NCI-H460 (cell line): ENCODE data around the gene FBXO24. TPM values are rescaled to one million over a fixed set of nuclear protein-coding genes. Genes with fewer than 3 reads are reported as not detected.

Experiments
- small RNA-seq, 2 experiments: library from RNA; depleted of rRNA; stranded (forward); fragments of <200 nt; gene quantifications; one replicate each; pipeline ENCODE3, GENCODE V24; 2014
- total RNA-seq: library from RNA; depleted of rRNA; stranded (reverse); fragments of >200 nt; shearing (Covaris generic); gene quantifications from 2 replicates; pipeline ENCODE4 v1.2.3, GENCODE V29; 2014; rRNA removed

Gene FBXO24
- total RNA-seq, 1 experiment from 2014 or later, result 0.69 TPM

Small RNAs within 50 kb of the gene (small RNA-seq; reads per million reads assigned to genes)
- 0 reads per million in 2 experiments for gene SAP25

Other genes with a start within 250 kb of the FBXO24 start
- 19.9 and 22.5 TPM in 2 replicates for gene PILRB, start 228.2 kb upstream of the FBXO24 start, total RNA-seq
- gene PILRA, start 212.8 kb upstream of the FBXO24 start, total RNA-seq, result 0.40 and 0.57 TPM in 2 replicates
- gene ZCWPW1, start 157.6 kb upstream of the FBXO24 start, total RNA-seq, result 0.75 and 1.8 TPM in 2 replicates
- gene MEPCE, start 156.5 kb upstream of the FBXO24 start, total RNA-seq, result 30.9 and 33.1 TPM in 2 replicates
- 74.0 and 85.1 TPM in 2 replicates for gene PPP1R35, start 149.8 kb upstream of the FBXO24 start, total RNA-seq
- gene SPACDR, start 122.1 kb upstream of the FBXO24 start, total RNA-seq, result 0.27 and 0.43 TPM in 2 replicates
- gene TSC22D4, start 107.1 kb upstream of the FBXO24 start, total RNA-seq, result 28.2 and 29.9 TPM in 2 replicates
- gene NYAP1, start 102.4 kb upstream of the FBXO24 start, total RNA-seq, result 0.47 and 1.2 TPM in 2 replicates
- 3.9 and 4.1 TPM in 2 replicates for gene AGFG2, start 47.1 kb upstream of the FBXO24 start, total RNA-seq
- 0.52 TPM in 1 of 2 replicates, not detected in the other for gene SAP25, start 12.4 kb upstream of the FBXO24 start, total RNA-seq
- 11.0 and 11.1 TPM in 2 replicates for gene LRCH4, start 199 bp upstream of the FBXO24 start, total RNA-seq
- 1.6 and 2.5 TPM in 2 replicates for gene PCOLCE, start 16.0 kb downstream of the FBXO24 start, total RNA-seq
- 7.2 and 7.3 TPM in 2 replicates for gene MOSPD3, start 26.2 kb downstream of the FBXO24 start, total RNA-seq
- 1.4 and 3.8 TPM in 2 replicates for gene TFR2, start 55.2 kb downstream of the FBXO24 start, total RNA-seq
- not detected in 2 replicates for gene ACTL6B, start 70.1 kb downstream of the FBXO24 start, total RNA-seq
- gene GNB2, start 87.4 kb downstream of the FBXO24 start, total RNA-seq, result 88.0 and 96.4 TPM in 2 replicates
- gene GIGYF1, start 107.9 kb downstream of the FBXO24 start, total RNA-seq, result 15.7 and 17.2 TPM in 2 replicates
- 45.7 and 50.1 TPM in 2 replicates for gene POP7, start 119.8 kb downstream of the FBXO24 start, total RNA-seq
- not detected in 2 replicates for gene EPO, start 134.1 kb downstream of the FBXO24 start, total RNA-seq
- gene ZAN, start 147.3 kb downstream of the FBXO24 start, total RNA-seq, result not detected in 2 replicates
- gene EPHB4, start 241.2 kb downstream of the FBXO24 start, total RNA-seq, result 45.3 and 49.1 TPM in 2 replicates